GM18526 (cell line): ENCODE results near the gene MTERF2.

ENCODE experiments used
- POLR2A ChIP-seq: IDR thresholded peaks from 3 replicates; pipeline ENCODE4 v1.6.1; 2011; ENCODE audit not compliant: insufficient read length; ENCODE audit errors: extremely low read depth

The MTERF2 gene

GRCh38 chr12:107007411-107007810 lies 20.5 kb upstream of the MTERF2 start:
- no peak for TF ChIP-seq POLR2A

- TF ChIP-seq POLR2A, result no peak
Observed at GRCh38 chr12:106999446-106999845, 12.5 kb upstream of the MTERF2 start.

- TF ChIP-seq POLR2A, result no peak
Observed at GRCh38 chr12:106997916-106998315, 11.0 kb upstream of the MTERF2 start.

GRCh38 chr12:106994579-106995220 lies 7.8 kb upstream of the MTERF2 start:
- TF ChIP-seq POLR2A, result no peak

GRCh38 chr12:106987846-106988245 lies 900 bp upstream of the MTERF2 start:
- TF ChIP-seq POLR2A, result no peak

- TF ChIP-seq POLR2A, result no peak
Observed at GRCh38 chr12:106986135-106986534, 811 bp downstream of the MTERF2 start.

- no peak for TF ChIP-seq POLR2A
Observed at GRCh38 chr12:106985479-106985878, 1.5 kb downstream of the MTERF2 start.

- TF ChIP-seq POLR2A, result no peak
Observed at GRCh38 chr12:106984588-106985137, 2.3 kb downstream of the MTERF2 start.

GRCh38 chr12:106982229-106982628 lies 4.7 kb downstream of the MTERF2 start:
- no peak for TF ChIP-seq POLR2A

- TF ChIP-seq POLR2A, result no peak
Observed at GRCh38 chr12:106981788-106982187, 5.2 kb downstream of the MTERF2 start.

GRCh38 chr12:106980944-106981343 lies 6.0 kb downstream of the MTERF2 start:
- no peak for TF ChIP-seq POLR2A

- no peak for TF ChIP-seq POLR2A
Observed at GRCh38 chr12:106978035-106978800, 8.7 kb downstream of the MTERF2 start.

- no peak for TF ChIP-seq POLR2A
Observed at GRCh38 chr12:106976668-106977067, 10.3 kb downstream of the MTERF2 start.

- no peak for TF ChIP-seq POLR2A
Observed at GRCh38 chr12:106975993-106976658, 10.8 kb downstream of the MTERF2 start.

- TF ChIP-seq POLR2A, result no peak
Observed at GRCh38 chr12:106975098-106975497, 11.8 kb downstream of the MTERF2 start.

- TF ChIP-seq POLR2A, result no peak
Observed at GRCh38 chr12:106974511-106974910, 12.4 kb downstream of the MTERF2 start.
